ENCODE results near the gene NSMF.

NSMF gene

GRCh38 chr9:137459152-137459600 is at the start of gene NSMF:
Gene NSMF (minus strand): TSS chr9:137459334. CDS start chr9:137459102, 232 bp downstream.
- peak; percentile 87 for DNase-seq

- no peak for DNase-seq
These were observed 47.6 kb upstream of the NSMF start for GRCh38 chr9:137506702-137507171.

GRCh38 chr9:137506274-137506673 is 47.1 kb upstream of the NSMF start:
- DNase-seq: no peak

GRCh38 chr9:137505421-137506140 is 46.4 kb upstream of the NSMF start:
- DNase-seq: no peak

- DNase-seq: no peak
These were observed 45.3 kb upstream of the NSMF start for GRCh38 chr9:137504432-137504777.

GRCh38 chr9:137502008-137502911 is 43.1 kb upstream of the NSMF start:
- DNase-seq: peak; percentile 38

- no peak for DNase-seq
These were observed 42.3 kb upstream of the NSMF start for GRCh38 chr9:137501457-137501856.

- DNase-seq: no peak
These were observed 41.7 kb upstream of the NSMF start for GRCh38 chr9:137500666-137501397.

- DNase-seq: no peak
These were observed 40.9 kb upstream of the NSMF start for GRCh38 chr9:137499858-137500661.

- no peak for DNase-seq
These were observed 40.3 kb upstream of the NSMF start for GRCh38 chr9:137499416-137499815.

- no peak for DNase-seq
These were observed 39.6 kb upstream of the NSMF start for GRCh38 chr9:137498720-137499150.

- no peak for DNase-seq
These were observed 39.0 kb upstream of the NSMF start for GRCh38 chr9:137497921-137498719.

GRCh38 chr9:137496601-137497375 is 37.7 kb upstream of the NSMF start:
- no peak for DNase-seq

- no peak for DNase-seq
These were observed 35.6 kb upstream of the NSMF start for GRCh38 chr9:137494550-137495351.

GRCh38 chr9:137494104-137494544 is 35.0 kb upstream of the NSMF start:
- DNase-seq: no peak

GRCh38 chr9:137493364-137494103 is 34.4 kb upstream of the NSMF start:
- no peak for DNase-seq

- DNase-seq: no peak
These were observed 33.6 kb upstream of the NSMF start for GRCh38 chr9:137492464-137493363.

Measured in T1000 (cell line).